OCI-LY3 (cell line): ENCODE measurements around the gene ZNF844.

Source experiments
- CTCF ChIP-seq: fragments of 200-600, 300-600 bp; sonication (generic); IDR thresholded peaks from 2 replicates; pipeline ENCODE4 v1.5.1; 2014; ENCODE audit warnings: antibody characterized with exemption, low read length, low read depth
- EZH2phosphoT487 ChIP-seq: fragments of 200-600 bp; shearing (Covaris generic); IDR thresholded peaks from 2 replicates; pipeline ENCODE4 v1.6.1; 2018; ENCODE audit warnings: antibody characterized with exemption, mixed run types, low read depth

GRCh38 chr19:12092065-12092867, 27.7 kb downstream of the ZNF844 start:
- TF ChIP-seq CTCF: no peak
- TF ChIP-seq EZH2phosphoT487: no peak
